ENCODE data around the gene LAMA3. TPM values are rescaled to one million over a fixed set of nuclear protein-coding genes. Genes with fewer than 3 reads are reported as not detected.
A peak's percentile ranks its signal among the peaks of the same experiment; 100 is the strongest.

The LAMA3 gene
- total RNA-seq, 1 donor from 2014 or later, result not detected

GRCh38 chr18:23752796-23753195 is 63.5 kb downstream of the LAMA3 start:
- H3K9me3 Mint-ChIP-seq, result no peaks in the 10 kb centered on the region
- no peaks in the 10 kb centered on the region for H3K4me1 Mint-ChIP-seq (ENCODE audit: low read depth)
- intact Hi-C loops (cut with micrococcal nuclease), result no loop called here
- H3K27ac Mint-ChIP-seq, result no peak overlapping the region
- H3K4me3 Mint-ChIP-seq, result no peak overlapping the region
- peaks cover 25% of the 10 kb centered on the region for H3K27me3 Mint-ChIP-seq (ENCODE audit: insufficient read depth)
- DNase-seq (ENCODE audit: low spot score), result no peak
- H3K36me3 Mint-ChIP-seq (ENCODE audit: low read depth), result no peaks in the 10 kb centered on the region

GRCh38 chr18:23756590-23757436 is 67.6 kb downstream of the LAMA3 start:
- DNase-seq (ENCODE audit: low spot score), result no peak
- Mint-ChIP-seq H3K27me3 (ENCODE audit: insufficient read depth) (peaks cover 9% of the 10 kb centered on the region), H3K4me1 (ENCODE audit: low read depth) (no peaks in the 10 kb centered on the region), H3K36me3 (ENCODE audit: low read depth) (no peaks in the 10 kb centered on the region), H3K27ac (no peak overlapping the region), H3K4me3 (no peak overlapping the region), H3K9me3 (no peaks in the 10 kb centered on the region)
- intact Hi-C loops (cut with micrococcal nuclease), result no loop called here

- H3K27ac Mint-ChIP-seq, result no peak overlapping the region
- intact Hi-C loops (cut with micrococcal nuclease), result no loop called here
These were observed 68.1 kb downstream of the LAMA3 start for GRCh38 chr18:23757437-23757733.

GRCh38 chr18:23758281-23758680 is 69.0 kb downstream of the LAMA3 start:
- intact Hi-C loops (cut with micrococcal nuclease), result no loop called here
- Mint-ChIP-seq H3K27ac (no peak overlapping the region), H3K27me3 (ENCODE audit: insufficient read depth) (peaks cover 4% of the 10 kb centered on the region), H3K9me3 (no peaks in the 10 kb centered on the region), H3K36me3 (ENCODE audit: low read depth) (no peaks in the 10 kb centered on the region), H3K4me1 (ENCODE audit: low read depth) (no peaks in the 10 kb centered on the region), H3K4me3 (no peak overlapping the region)
- DNase-seq (ENCODE audit: low spot score), result no peak

More at GRCh38 chr18:23757437-23757733, 68.1 kb downstream of the LAMA3 start:
- Mint-ChIP-seq H3K4me1 (ENCODE audit: low read depth) (no peaks in the 10 kb centered on the region), H3K27me3 (ENCODE audit: insufficient read depth) (peaks cover 5% of the 10 kb centered on the region), H3K4me3 (no peak overlapping the region), H3K9me3 (no peaks in the 10 kb centered on the region), H3K36me3 (ENCODE audit: low read depth) (no peaks in the 10 kb centered on the region)
- DNase-seq (ENCODE audit: low spot score), result no peak

- Mint-ChIP-seq H3K9me3 (no peaks in the 10 kb centered on the region), H3K36me3 (ENCODE audit: low read depth) (no peaks in the 10 kb centered on the region), H3K4me3 (no peak overlapping the region), H3K4me1 (ENCODE audit: low read depth) (no peaks in the 10 kb centered on the region), H3K27me3 (ENCODE audit: insufficient read depth) (peaks cover 11% of the 10 kb centered on the region), H3K27ac (no peak overlapping the region)
- no peak for DNase-seq (ENCODE audit: low spot score)
- intact Hi-C loops (cut with micrococcal nuclease), result no loop called here
These were observed 72.7 kb downstream of the LAMA3 start for GRCh38 chr18:23761941-23762340.

- no peaks in the 10 kb centered on the region for H3K4me1 Mint-ChIP-seq (ENCODE audit: low read depth)
- DNase-seq (ENCODE audit: low spot score), result no peak
- intact Hi-C loops (cut with micrococcal nuclease), result no loop called here
- no peaks in the 10 kb centered on the region for H3K36me3 Mint-ChIP-seq (ENCODE audit: low read depth)
- no peaks in the 10 kb centered on the region for H3K9me3 Mint-ChIP-seq
- H3K4me3 Mint-ChIP-seq, result no peak overlapping the region
- peaks cover 11% of the 10 kb centered on the region for H3K27me3 Mint-ChIP-seq (ENCODE audit: insufficient read depth)
- H3K27ac Mint-ChIP-seq, result no peak overlapping the region
These were observed 74.1 kb downstream of the LAMA3 start for GRCh38 chr18:23763343-23763742.

GRCh38 chr18:23765931-23766330 is 76.7 kb downstream of the LAMA3 start:
- H3K9me3 Mint-ChIP-seq, result peaks cover 4% of the 10 kb centered on the region
- no peak for DNase-seq (ENCODE audit: low spot score)
- intact Hi-C loops (cut with micrococcal nuclease), result no loop called here
- no peaks in the 10 kb centered on the region for H3K36me3 Mint-ChIP-seq (ENCODE audit: low read depth)
- H3K4me1 Mint-ChIP-seq (ENCODE audit: low read depth), result no peaks in the 10 kb centered on the region
- H3K27ac Mint-ChIP-seq, result no peak overlapping the region
- H3K27me3 Mint-ChIP-seq (ENCODE audit: insufficient read depth), result peaks cover 15% of the 10 kb centered on the region
- no peak overlapping the region for H3K4me3 Mint-ChIP-seq

- H3K36me3 Mint-ChIP-seq (ENCODE audit: low read depth), result no peaks in the 10 kb centered on the region
- no peak overlapping the region for H3K4me3 Mint-ChIP-seq
- H3K27me3 Mint-ChIP-seq (ENCODE audit: insufficient read depth), result peaks cover 24% of the 10 kb centered on the region
- no peaks in the 10 kb centered on the region for H3K4me1 Mint-ChIP-seq (ENCODE audit: low read depth)
- peaks cover 4% of the 10 kb centered on the region for H3K9me3 Mint-ChIP-seq
- no peak for DNase-seq (ENCODE audit: low spot score)
- intact Hi-C loops (cut with micrococcal nuclease), result no loop called here
- no peak overlapping the region for H3K27ac Mint-ChIP-seq
These were observed 83.2 kb downstream of the LAMA3 start for GRCh38 chr18:23772327-23773024.

- Mint-ChIP-seq H3K4me3 (no peak overlapping the region), H3K4me1 (ENCODE audit: low read depth) (no peaks in the 10 kb centered on the region), H3K27ac (no peak overlapping the region), H3K36me3 (ENCODE audit: low read depth) (no peaks in the 10 kb centered on the region), H3K27me3 (ENCODE audit: insufficient read depth) (peaks cover 27% of the 10 kb centered on the region), H3K9me3 (no peaks in the 10 kb centered on the region)
- DNase-seq (ENCODE audit: low spot score), result no peak
- intact Hi-C loops (cut with micrococcal nuclease), result no loop called here
These were observed 87.1 kb downstream of the LAMA3 start for GRCh38 chr18:23776306-23776705.

- Mint-ChIP-seq H3K27ac (no peak overlapping the region), H3K9me3 (no peaks in the 10 kb centered on the region), H3K36me3 (ENCODE audit: low read depth) (no peaks in the 10 kb centered on the region), H3K4me1 (ENCODE audit: low read depth) (no peaks in the 10 kb centered on the region), H3K27me3 (ENCODE audit: insufficient read depth) (peaks cover 25% of the 10 kb centered on the region), H3K4me3 (no peak overlapping the region)
- DNase-seq (ENCODE audit: low spot score), result no peak
- intact Hi-C loops (cut with micrococcal nuclease), result no loop called here
These were observed 89.6 kb downstream of the LAMA3 start for GRCh38 chr18:23778828-23779227.

GRCh38 chr18:23779696-23780303 is 90.5 kb downstream of the LAMA3 start:
- Mint-ChIP-seq H3K27me3 (ENCODE audit: insufficient read depth) (peaks cover 20% of the 10 kb centered on the region), H3K27ac (no peak overlapping the region), H3K36me3 (ENCODE audit: low read depth) (no peaks in the 10 kb centered on the region), H3K4me3 (no peak overlapping the region), H3K4me1 (ENCODE audit: low read depth) (no peaks in the 10 kb centered on the region), H3K9me3 (no peaks in the 10 kb centered on the region)
- intact Hi-C loops (cut with micrococcal nuclease), result no loop called here
- no peak for DNase-seq (ENCODE audit: low spot score)

- no peak for DNase-seq (ENCODE audit: low spot score)
- intact Hi-C loops (cut with micrococcal nuclease), result no loop called here
- no peaks in the 10 kb centered on the region for H3K36me3 Mint-ChIP-seq (ENCODE audit: low read depth)
- H3K4me1 Mint-ChIP-seq (ENCODE audit: low read depth), result no peaks in the 10 kb centered on the region
- H3K27me3 Mint-ChIP-seq (ENCODE audit: insufficient read depth), result peaks cover 25% of the 10 kb centered on the region
- H3K4me3 Mint-ChIP-seq, result no peak overlapping the region
- peaks cover 5% of the 10 kb centered on the region for H3K9me3 Mint-ChIP-seq
- H3K27ac Mint-ChIP-seq, result no peak overlapping the region
These were observed 95.6 kb downstream of the LAMA3 start for GRCh38 chr18:23784832-23785245.

GRCh38 chr18:23793051-23793450 is 103.8 kb downstream of the LAMA3 start:
- H3K4me1 Mint-ChIP-seq (ENCODE audit: low read depth), result no peaks in the 10 kb centered on the region
- no peaks in the 10 kb centered on the region for H3K9me3 Mint-ChIP-seq
- no peak for DNase-seq (ENCODE audit: low spot score)
- peaks cover 11% of the 10 kb centered on the region for H3K27me3 Mint-ChIP-seq (ENCODE audit: insufficient read depth)
- intact Hi-C loops (cut with micrococcal nuclease), result no loop called here
- peak overlapping the region; percentile 13 for H3K27ac Mint-ChIP-seq
- H3K4me3 Mint-ChIP-seq, result no peak overlapping the region
- H3K36me3 Mint-ChIP-seq (ENCODE audit: low read depth), result no peaks in the 10 kb centered on the region
